Measurements from ENCODE around the gene RHEB. TPM values are rescaled to one million over a fixed set of nuclear protein-coding genes. Genes with fewer than 3 reads are reported as not detected.
A peak's percentile ranks its signal among the peaks of the same experiment; 100 is the strongest.

Gene RHEB
- total RNA-seq, 1 experiment from 2014 or later = 203 TPM

- DNase-seq (ENCODE audit: low read depth in 1 of 2, low spot score in 2 of 2) = no peak
- Histone ChIP-seq H3K4me1 (replicated peaks) (peaks cover 32% of the 10 kb centered on the region), H3K27ac (no peak overlapping the region)
Measured at GRCh38 chr7:151462306-151462779, 57.4 kb downstream of the RHEB start.

GRCh38 chr7:151461942-151462230 lies 57.8 kb downstream of the RHEB start:
- Histone ChIP-seq H3K9me3 (replicated peaks) (peaks cover 13% of the 10 kb centered on the region; the same call in 1 of the 2 replicates), H3K27ac (no peak overlapping the region), H3K36me3 (peaks cover 44% of the 10 kb centered on the region), H3K4me3 (no peak overlapping the region), H3K4me1 (replicated peaks) (peaks cover 32% of the 10 kb centered on the region), H3K27me3 (replicated peaks) (no peaks in the 10 kb centered on the region)
- no peak for DNase-seq (ENCODE audit: low read depth in 1 of 2, low spot score in 2 of 2)

More at GRCh38 chr7:151462306-151462779, 57.4 kb downstream of the RHEB start:
- Histone ChIP-seq H3K9me3 (replicated peaks) (peaks cover 13% of the 10 kb centered on the region; the same call in 1 of the 2 replicates), H3K27me3 (replicated peaks) (no peaks in the 10 kb centered on the region), H3K36me3 (peaks cover 49% of the 10 kb centered on the region), H3K4me3 (no peak overlapping the region)

GRCh38 chr7:151461096-151461941 lies 58.4 kb downstream of the RHEB start:
- H3K27me3 ChIP-seq (replicated peaks) = no peaks in the 10 kb centered on the region
- H3K4me3 ChIP-seq = no peak overlapping the region
- peak in 1 of 2 experiments; percentile 12 for DNase-seq (ENCODE audit: low read depth in 1 of 2, low spot score in 2 of 2)
- H3K9me3 ChIP-seq (replicated peaks) = peaks cover 13% of the 10 kb centered on the region; the same call in 1 of the 2 replicates
- H3K27ac ChIP-seq = peak overlapping the region; percentile 77
- H3K36me3 ChIP-seq = peaks cover 41% of the 10 kb centered on the region
- peaks cover 32% of the 10 kb centered on the region for H3K4me1 ChIP-seq (replicated peaks)

GRCh38 chr7:151460474-151460855 lies 59.2 kb downstream of the RHEB start:
- DNase-seq (ENCODE audit: low read depth in 1 of 2, low spot score in 2 of 2) = no peak
- Histone ChIP-seq H3K4me3 (peak overlapping the region; percentile 12), H3K36me3 (peaks cover 32% of the 10 kb centered on the region), H3K4me1 (replicated peaks) (peaks cover 32% of the 10 kb centered on the region), H3K9me3 (replicated peaks) (peaks cover 13% of the 10 kb centered on the region; the same call in 1 of the 2 replicates), H3K27ac (peak overlapping the region; percentile 77), H3K27me3 (replicated peaks) (no peaks in the 10 kb centered on the region)

- H3K27me3 ChIP-seq (replicated peaks) = no peaks in the 10 kb centered on the region
- peaks cover 32% of the 10 kb centered on the region for H3K4me1 ChIP-seq (replicated peaks)
- DNase-seq (ENCODE audit: low read depth in 1 of 2, low spot score in 2 of 2) = peak; percentile 87 to 94
- peaks cover 13% of the 10 kb centered on the region; the same call in 1 of the 2 replicates for H3K9me3 ChIP-seq (replicated peaks)
- peaks cover 26% of the 10 kb centered on the region for H3K36me3 ChIP-seq
- H3K27ac ChIP-seq = peak overlapping the region; percentile 77
- H3K4me3 ChIP-seq = peak overlapping the region; percentile 12
Measured at GRCh38 chr7:151459726-151460473, 59.8 kb downstream of the RHEB start.

GRCh38 chr7:151457534-151457933 lies 62.2 kb downstream of the RHEB start:
- Histone ChIP-seq H3K9me3 (replicated peaks) (no peaks in the 10 kb centered on the region), H3K27me3 (replicated peaks) (no peaks in the 10 kb centered on the region), H3K4me3 (no peak overlapping the region), H3K36me3 (peaks cover 3% of the 10 kb centered on the region; the same call in 1 of the 2 replicates), H3K4me1 (replicated peaks) (peaks cover 32% of the 10 kb centered on the region), H3K27ac (no peak overlapping the region)
- no peak for DNase-seq (ENCODE audit: low read depth in 1 of 2, low spot score in 2 of 2)

- H3K27me3 ChIP-seq (replicated peaks) = no peaks in the 10 kb centered on the region
- no peaks in the 10 kb centered on the region for H3K9me3 ChIP-seq (replicated peaks)
- H3K27ac ChIP-seq = no peak overlapping the region
- no peak for DNase-seq (ENCODE audit: low read depth in 1 of 2, low spot score in 2 of 2)
- H3K36me3 ChIP-seq = no peaks in the 10 kb centered on the region
- H3K4me1 ChIP-seq (replicated peaks) = peaks cover 30% of the 10 kb centered on the region
- H3K4me3 ChIP-seq = no peak overlapping the region
Measured at GRCh38 chr7:151456782-151457181, 62.9 kb downstream of the RHEB start.

- no peaks in the 10 kb centered on the region for H3K27me3 ChIP-seq (replicated peaks)
- H3K36me3 ChIP-seq = no peaks in the 10 kb centered on the region
- H3K27ac ChIP-seq = no peak overlapping the region
- peaks cover 25% of the 10 kb centered on the region for H3K4me1 ChIP-seq (replicated peaks)
- no peaks in the 10 kb centered on the region for H3K9me3 ChIP-seq (replicated peaks)
- no peak for DNase-seq (ENCODE audit: low read depth in 1 of 2, low spot score in 2 of 2)
- no peak overlapping the region for H3K4me3 ChIP-seq
Measured at GRCh38 chr7:151456276-151456675, 63.4 kb downstream of the RHEB start.

- H3K36me3 ChIP-seq = no peaks in the 10 kb centered on the region
- no peak overlapping the region for H3K27ac ChIP-seq
- H3K27me3 ChIP-seq (replicated peaks) = no peaks in the 10 kb centered on the region
- H3K4me1 ChIP-seq (replicated peaks) = peaks cover 19% of the 10 kb centered on the region
- no peaks in the 10 kb centered on the region for H3K9me3 ChIP-seq (replicated peaks)
- no peak overlapping the region for H3K4me3 ChIP-seq
- no peak for DNase-seq (ENCODE audit: low read depth in 1 of 2, low spot score in 2 of 2)
Measured at GRCh38 chr7:151455690-151456089, 64.0 kb downstream of the RHEB start.

GRCh38 chr7:151454932-151455530 lies 64.7 kb downstream of the RHEB start:
- Histone ChIP-seq H3K4me3 (no peak overlapping the region), H3K27ac (no peak overlapping the region), H3K9me3 (replicated peaks) (no peaks in the 10 kb centered on the region), H3K4me1 (replicated peaks) (peaks cover 12% of the 10 kb centered on the region), H3K36me3 (no peaks in the 10 kb centered on the region), H3K27me3 (replicated peaks) (no peaks in the 10 kb centered on the region)
- DNase-seq (ENCODE audit: low read depth in 1 of 2, low spot score in 2 of 2) = no peak

- no peak for DNase-seq (ENCODE audit: low read depth in 1 of 2, low spot score in 2 of 2)
Measured at GRCh38 chr7:151454305-151454704, 65.4 kb downstream of the RHEB start.

GRCh38 chr7:151453326-151453791 lies 66.3 kb downstream of the RHEB start:
- no peaks in the 10 kb centered on the region for H3K27me3 ChIP-seq (replicated peaks)

More at GRCh38 chr7:151454305-151454704, 65.4 kb downstream of the RHEB start:
- Histone ChIP-seq H3K4me1 (replicated peaks) (peaks cover 5% of the 10 kb centered on the region), H3K27ac (no peak overlapping the region), H3K4me3 (no peak overlapping the region), H3K9me3 (replicated peaks) (no peaks in the 10 kb centered on the region), H3K36me3 (no peaks in the 10 kb centered on the region), H3K27me3 (replicated peaks) (no peaks in the 10 kb centered on the region)

GRCh38 chr7:151452680-151453325 lies 66.9 kb downstream of the RHEB start:
- Histone ChIP-seq H3K4me3 (no peak overlapping the region), H3K4me1 (replicated peaks) (peaks cover 8% of the 10 kb centered on the region; the same call in 1 of the 2 replicates), H3K36me3 (no peaks in the 10 kb centered on the region), H3K27me3 (replicated peaks) (no peaks in the 10 kb centered on the region), H3K27ac (no peak overlapping the region), H3K9me3 (replicated peaks) (no peaks in the 10 kb centered on the region)
- no peak for DNase-seq (ENCODE audit: low read depth in 1 of 2, low spot score in 2 of 2)

More at GRCh38 chr7:151453326-151453791, 66.3 kb downstream of the RHEB start:
- H3K4me1 ChIP-seq (replicated peaks) = peaks cover 5% of the 10 kb centered on the region; the same call in 1 of the 2 replicates
- no peaks in the 10 kb centered on the region for H3K9me3 ChIP-seq (replicated peaks)
- DNase-seq (ENCODE audit: low read depth in 1 of 2, low spot score in 2 of 2) = no peak
- no peak overlapping the region for H3K4me3 ChIP-seq
- H3K27ac ChIP-seq = no peak overlapping the region
- H3K36me3 ChIP-seq = no peaks in the 10 kb centered on the region
